HG03280 (cell line): ENCODE results near the gene KIF16B.

Source experiments
- ATAC-seq: cut with Tn5 transposase; IDR thresholded peaks from one replicate; pipeline ENCODE4 v1.9.1; 2021; ENCODE audit warnings: mild to moderate bottlenecking, moderate library complexity; ENCODE audit not compliant: unreplicated experiment

The KIF16B gene

DNA sequence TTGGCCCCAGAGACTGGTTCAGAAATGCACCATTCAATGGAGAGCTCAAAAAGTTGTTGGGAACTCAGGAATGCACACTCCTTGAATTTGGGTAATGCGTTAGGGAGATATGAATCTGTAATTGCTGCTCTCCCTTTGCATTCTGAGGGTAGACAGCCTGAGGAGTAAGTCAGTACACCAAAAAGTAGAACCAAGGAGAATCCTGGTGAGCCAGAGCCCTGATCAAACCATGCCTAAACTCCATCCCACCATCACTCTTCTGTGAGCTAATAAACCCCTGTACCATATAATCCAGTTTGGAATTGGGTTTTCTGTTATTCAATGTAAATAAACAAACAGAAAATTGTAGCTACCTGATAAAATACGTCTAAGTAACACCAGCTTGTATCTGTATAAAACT lies 90.2 kb downstream of the KIF16B start:
- ATAC-seq = no peak

DNA sequence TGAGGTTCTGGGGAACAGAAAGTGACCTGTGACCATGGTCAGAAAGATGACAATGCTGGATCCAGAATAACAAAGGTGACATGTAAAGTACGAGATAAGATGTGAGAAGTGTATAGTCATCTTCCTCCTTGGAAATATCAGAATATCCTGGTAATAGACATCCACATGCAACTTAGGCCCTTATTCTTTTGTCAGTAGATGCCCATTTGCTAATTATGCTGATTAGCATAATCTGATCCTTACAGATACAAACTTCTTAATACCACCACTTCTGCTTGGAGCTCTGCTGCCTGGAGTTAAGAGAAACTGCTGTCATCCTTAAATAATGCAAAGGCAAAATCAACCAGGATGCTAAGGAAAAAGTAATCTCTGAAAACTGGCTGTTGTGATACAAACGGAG lies 91.3 kb downstream of the KIF16B start:
- no peak for ATAC-seq

DNA sequence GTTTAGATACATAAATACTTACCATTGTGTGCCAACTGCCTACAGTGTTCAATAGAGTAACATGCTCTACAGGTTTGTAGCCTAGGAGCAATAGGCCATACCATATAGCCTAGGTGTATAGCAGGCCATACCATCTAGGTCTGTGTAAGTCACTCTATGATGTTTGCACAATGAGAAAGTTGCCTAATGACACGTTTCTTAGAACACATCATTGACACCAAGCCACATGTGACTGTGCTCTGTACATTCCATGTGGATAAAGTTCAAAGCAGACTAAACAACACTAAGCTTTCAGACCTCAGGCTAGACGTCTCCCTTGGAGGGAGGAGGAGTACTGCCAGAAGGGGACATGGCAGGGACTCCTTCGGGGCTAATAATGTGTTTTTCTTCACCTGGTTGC lies 93.6 kb downstream of the KIF16B start:
- no peak for ATAC-seq

DNA sequence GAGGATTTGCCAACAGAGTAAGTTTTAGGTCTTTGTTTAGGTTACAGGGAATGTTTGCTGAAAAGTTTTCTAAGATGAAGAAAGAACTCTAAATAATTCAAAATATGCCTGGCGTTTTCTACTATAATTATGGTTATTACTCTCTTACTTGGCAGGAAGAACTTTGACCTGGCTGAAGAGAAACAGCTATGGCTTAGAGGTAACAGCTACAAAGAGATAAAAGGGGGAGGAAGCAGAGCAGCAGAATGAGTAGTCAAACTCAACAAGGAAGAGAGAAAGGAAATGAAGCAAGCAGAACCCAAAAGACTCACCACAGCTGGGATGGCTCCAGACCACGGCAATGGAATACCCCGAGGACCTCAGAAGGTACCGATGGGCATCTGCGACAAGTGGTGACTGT lies 95.6 kb downstream of the KIF16B start:
- ATAC-seq = no peak

DNA sequence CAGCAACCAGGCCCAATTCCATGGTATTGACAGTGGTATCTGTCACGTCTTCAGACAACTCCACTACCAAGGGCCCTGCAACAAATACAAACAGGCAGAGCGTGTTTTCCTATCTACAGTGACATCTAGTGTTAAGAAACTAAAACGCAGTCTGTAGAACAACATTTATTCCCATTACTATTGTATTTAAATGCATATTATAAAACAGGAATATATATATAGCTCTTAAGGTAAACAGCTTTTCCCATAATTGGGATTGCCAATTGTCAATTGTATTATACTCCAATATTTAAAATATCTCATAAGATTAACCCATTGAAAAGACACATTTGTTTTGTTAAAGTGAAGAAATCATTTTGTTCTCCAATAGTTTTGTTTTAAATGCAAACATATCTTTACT lies 97.2 kb downstream of the KIF16B start:
- no peak for ATAC-seq

DNA sequence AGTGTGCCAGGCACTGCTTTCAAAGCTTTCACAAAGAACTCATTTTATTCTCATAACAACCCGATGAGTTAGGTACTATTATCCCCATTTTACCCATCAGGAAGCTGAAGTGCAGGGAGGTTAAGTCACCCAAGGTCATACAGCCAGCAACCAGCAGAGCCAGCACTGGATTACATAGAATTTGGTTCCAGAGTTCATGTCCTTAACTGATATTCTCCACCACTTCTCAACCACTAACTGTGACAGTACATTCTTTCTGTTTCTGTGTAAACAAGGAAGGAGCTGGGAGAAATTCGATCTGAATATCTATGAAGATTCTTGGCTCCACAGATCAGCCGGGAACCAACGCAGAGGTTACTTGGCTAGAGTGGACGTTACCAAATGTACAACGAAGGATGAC lies 98.0 kb downstream of the KIF16B start:
- ATAC-seq = no peak

DNA sequence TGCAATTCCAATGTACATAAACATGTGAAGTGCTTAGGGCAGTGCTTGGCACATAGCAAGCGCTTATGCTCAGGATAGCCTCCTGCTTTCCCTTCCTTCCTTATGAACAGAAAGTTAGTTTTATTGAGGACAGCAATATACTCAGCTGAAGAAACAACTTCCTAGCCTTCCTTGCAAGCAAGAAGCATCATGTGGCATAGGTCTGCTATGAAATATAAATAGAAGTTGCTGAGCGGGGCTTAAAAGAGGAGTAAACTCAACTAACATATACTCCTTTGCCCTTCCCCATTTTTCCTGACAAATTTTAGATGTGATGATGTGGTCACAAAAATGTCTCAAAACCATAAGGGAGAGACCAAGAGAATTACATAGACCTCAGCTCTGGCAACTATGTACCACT lies 98.9 kb downstream of the KIF16B start:
- no peak for ATAC-seq

DNA sequence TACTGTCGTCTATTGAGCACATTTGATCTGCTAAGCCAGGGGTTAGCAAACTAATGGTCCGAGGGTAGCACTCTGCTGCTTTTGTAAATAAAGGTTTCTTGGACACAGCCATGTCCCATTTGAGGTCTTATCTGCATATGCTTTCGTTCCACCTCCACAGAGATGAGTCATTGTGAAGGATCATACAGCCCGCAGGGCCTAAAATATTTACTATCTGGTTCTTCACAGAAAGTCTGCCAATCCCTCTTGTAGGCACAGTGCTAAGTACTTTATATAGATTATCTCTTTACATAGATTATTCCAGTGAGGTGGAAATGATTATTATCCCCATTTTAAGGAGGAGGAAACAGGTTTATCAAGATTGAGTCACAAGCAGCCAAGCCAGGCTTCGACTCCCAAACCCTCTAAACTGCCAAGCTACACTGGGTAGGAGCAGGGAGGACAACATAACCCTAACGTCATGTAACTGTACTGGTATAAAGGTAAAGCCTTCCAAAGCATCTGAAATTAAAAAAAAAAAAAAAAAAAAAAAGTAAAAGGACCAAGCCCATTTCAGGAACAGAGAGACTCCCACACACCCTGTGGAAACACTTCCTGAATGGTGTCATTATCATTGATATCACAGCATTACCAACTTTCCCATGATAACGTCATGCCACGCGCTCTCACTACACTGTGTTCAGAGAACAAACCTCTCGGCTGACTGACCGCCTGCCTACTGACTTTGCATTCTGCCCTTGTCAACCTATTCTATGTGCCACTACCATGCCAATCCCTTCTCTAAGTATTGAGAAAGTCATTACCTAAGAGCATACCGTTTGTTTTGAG lies 101.0 kb downstream of the KIF16B start:
- no peak for ATAC-seq

DNA sequence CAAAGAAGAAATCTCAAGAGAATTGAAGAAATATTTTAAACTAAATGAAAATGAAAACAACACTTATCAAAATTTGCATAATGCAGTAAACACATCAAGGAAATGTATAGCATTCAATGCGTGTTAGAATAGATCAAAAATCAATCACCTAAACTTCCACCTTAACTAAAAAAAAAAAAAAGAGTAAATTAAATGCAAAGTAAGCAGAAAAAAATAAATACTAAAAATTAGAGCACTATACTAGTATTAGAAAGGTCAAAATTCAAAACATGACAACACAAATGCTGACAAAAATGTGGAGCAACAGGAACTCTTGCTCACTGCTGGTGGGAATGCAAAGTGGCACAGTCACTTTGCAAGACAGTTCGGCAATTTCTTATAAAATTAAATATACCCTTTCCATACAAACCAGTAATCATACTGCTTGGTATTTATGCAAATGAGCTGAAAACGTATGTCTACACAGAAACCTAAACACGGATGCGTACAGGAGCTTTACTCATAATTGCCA lies 103.8 kb downstream of the KIF16B start:
- no peak for ATAC-seq

DNA sequence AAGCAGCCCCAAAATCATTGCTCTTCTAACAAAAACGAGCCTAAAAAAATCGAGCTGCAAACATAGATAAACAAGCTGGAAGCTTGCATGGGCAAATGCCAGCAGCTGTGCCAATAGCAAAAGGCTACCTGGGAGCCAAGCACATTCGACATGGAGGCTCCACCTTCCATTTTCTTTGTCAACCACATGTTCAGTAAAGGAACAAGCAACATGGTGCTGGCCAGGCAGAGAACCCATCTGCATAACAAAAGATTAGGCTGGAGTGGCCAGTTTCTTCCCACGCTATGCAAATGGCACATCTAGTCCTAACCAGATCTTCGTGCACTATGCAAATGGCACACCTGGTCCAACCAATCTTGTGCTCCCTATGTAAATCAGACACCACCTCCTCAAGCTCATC lies 110.5 kb downstream of the KIF16B start:
- ATAC-seq = no peak

DNA sequence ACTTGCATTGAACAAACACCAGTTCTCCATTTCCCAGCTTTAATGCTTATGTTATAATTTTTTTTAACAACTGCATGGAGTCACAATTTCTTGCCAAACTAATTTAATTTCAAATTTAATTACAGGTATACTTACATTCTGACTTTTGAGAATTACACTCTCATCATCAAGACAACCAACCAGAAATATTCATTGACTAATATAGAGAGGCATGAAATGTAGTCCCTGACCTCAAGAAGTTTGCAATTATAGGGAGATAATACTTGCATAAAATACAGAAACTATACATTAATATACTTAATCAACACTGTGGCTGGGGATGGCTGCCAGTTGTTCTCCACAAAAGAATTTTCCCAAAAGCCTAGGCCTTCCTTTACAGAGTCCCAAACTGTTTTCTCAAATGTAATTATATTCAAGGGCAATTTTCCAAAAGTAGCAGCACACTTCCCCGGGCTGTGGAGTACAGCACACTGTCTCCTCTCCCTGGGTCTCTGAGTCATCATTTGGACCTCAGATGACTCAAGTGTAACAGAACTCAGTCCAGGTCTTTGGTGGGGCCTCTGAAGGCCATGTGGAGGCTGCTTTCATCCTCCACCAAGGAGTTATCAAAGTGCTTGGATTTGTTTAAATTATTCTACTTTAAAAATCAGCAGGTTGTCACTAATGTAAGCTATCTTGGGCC lies 114.1 kb downstream of the KIF16B start:
- ATAC-seq = no peak

DNA sequence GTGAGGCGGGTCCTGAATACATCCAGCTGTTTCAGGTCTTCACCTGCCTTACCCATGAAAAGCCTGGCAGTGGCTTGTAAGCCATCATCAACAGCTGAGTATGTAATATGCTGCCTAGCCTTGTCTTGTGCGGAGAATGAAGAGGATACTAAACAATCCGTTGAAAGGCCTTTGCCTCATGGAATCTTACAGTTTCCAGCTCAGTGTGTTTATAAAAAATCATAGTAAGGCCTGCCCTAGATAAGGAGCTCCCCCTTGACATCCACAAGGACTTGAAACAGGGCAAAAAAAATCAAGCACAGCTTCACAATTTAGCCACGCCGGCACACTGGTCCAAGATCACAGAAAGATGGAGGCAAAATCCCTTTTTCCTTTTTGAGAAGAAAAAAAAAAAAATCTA lies 115.7 kb downstream of the KIF16B start:
- ATAC-seq = no peak

DNA sequence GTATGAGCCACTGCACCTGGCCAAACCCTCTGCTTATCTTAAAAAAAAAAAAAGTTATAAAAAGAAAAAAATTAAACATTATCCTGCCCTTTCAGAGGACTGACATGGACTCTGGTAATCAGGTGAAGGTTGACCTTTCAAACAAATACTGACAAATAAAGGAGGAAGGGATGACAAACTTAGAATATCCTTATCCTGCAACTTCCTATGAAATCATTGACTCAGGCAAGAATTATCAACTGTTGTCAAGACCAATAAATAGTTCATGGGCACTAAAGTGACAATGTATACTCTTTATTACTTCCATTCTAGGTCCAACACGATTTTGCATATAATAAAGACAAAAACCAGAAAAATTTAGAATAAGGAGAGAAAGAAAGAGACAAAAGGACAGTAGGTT lies 117.9 kb downstream of the KIF16B start:
- ATAC-seq = no peak

DNA sequence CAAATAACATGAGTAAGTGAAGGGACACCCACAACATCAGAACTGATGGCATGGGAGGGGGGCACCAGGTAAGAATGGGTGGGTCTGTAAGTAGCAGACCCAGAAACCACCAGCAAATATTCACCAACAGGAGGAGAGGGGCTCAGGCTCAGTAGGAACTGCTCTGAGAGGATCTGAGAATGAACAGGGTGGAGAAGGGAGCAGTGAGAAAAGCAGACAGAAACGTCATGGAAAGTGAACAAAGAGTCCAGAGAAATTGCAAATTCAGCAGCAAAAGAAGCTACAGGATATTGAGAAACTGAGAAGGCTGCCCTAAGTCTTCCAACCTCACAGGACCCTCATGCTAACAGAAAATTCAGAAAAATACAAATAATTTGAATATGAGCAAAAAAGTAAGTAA lies 121.3 kb downstream of the KIF16B start:
- ATAC-seq = no peak

DNA sequence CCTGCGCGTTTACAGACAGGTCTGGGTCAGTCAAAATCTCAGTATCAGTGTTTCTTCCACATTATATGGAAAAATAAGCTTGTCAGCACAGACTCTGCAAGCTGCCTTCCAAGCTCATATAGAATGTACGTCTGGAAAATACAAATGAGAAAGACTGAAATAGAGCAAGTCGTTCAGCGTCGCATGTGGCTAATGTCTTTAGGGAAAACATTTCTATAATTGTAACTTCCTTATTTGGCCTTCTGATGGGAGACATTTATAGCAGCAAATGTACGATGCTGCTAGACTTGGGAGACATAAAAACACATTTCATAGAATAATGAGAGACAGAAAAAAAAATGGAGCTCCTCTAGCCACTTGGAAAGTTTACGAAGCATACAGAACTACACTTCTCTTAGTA lies 122.2 kb downstream of the KIF16B start:
- ATAC-seq = no peak

DNA sequence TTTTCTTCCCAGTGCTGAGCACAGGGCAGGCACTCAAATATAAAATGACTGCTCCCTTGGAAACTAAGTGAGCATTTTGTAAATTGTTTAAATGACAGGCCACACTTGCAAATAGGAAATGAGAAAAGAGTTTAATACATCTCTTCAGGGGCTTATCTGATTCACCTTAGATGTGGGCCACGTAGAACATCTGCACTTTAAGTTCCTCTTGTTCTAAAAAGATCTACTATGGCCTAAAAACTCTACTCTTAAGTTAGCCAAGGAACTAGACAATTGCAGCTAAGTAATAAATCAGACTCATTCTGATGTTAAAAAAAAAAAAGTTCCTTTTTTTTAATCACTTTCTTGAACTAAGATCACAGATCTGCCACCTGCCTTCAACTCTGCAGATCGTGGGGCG lies 126.3 kb downstream of the KIF16B start:
- ATAC-seq = no peak

DNA sequence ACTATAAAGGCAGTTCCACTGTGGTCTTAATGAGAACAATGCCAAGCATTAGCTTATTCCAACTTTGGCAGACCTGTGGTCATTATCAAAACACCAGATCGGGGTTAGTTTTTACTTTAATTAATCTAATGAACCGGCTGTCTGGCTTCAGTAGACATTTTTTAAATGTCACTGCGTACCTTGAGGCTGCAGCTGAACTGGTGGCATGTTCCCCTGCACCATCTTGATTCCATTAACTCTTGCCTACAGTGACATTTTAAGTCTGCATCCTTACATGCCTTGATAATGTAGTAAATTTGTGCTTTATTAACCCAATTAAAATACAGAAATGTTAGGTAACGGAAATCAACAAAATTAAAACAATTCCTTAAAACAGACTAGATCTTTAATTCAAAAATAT lies 127.0 kb downstream of the KIF16B start:
- no peak for ATAC-seq

DNA sequence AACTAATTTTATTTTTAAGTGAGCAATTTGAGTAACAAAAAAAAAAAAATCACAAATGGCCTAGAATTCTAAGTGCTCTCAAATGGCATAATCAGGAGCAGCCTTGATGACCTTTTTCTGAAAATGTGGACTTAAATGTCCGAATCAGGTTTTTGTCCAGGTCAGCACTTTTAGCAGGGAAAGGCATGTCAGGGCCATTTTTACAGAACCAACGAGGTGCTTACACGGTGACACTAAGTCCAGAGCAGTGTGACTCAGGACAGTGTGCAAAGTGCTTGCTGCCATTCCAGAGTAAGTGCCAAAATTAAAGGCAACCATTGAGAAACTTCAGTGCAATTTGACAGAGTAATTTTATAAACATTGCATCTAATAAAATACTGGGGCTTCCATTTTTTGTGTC lies 127.8 kb downstream of the KIF16B start:
- ATAC-seq = no peak

DNA sequence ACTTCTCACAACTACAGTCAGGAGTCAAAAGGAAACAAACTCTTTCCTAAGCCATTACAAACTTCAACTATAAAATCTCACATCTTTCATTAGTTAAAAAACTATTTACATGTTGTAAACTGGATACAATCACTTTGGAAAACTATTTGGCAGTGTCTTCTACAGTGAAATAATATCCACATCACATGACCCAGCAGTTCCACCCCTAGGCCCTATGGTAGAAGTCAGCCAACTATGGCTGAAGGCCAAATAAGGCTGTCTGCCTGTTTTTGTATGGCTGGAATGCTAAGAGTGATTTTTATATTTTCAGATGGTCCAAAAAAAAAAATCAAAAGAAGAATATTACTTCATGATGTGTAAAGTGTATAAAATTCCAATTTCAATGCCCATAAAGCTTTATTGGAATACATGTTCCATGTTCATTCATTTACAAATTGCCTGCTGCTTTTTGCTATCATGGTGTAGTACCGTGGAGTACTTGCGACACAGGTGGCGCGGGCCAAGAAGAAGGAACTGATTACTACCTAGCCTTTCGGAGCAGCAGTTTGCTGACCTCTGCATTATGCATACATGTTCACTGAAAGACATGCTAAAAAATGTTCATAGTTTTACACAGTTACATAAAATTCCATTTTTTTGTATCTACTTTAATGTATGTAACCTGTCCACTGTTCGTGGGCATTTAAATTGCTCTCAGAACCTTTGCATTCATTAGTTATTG lies 129.0 kb downstream of the KIF16B start:
- no peak for ATAC-seq

DNA sequence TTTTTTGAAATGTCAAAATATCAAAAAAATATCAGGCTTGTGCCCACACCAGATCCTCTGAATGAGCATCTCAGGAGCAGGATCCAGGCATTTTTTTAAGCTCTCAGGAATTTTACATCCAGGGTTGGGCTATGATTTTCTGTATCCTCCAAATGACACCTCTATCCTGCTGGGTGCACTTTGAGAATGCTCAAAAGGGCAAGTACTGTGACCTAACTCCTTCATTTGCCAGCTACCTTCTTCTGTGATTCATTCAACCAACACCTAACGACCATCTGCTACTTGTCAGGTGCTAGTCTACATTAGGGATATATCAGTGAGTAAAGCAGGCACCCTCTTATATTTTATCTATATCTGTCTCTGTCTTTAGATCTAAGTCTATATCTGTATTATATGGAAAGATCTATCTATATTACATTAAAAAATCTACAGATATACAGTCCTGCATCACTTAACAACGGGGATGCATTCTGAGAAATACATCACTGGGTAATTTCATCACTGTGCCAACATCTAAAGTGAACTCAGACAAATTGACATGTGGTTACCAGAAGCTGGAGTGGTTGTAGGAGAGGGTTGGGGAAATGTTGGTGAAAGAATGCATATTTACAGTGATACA lies 131.6 kb downstream of the KIF16B start:
- ATAC-seq = no peak

DNA sequence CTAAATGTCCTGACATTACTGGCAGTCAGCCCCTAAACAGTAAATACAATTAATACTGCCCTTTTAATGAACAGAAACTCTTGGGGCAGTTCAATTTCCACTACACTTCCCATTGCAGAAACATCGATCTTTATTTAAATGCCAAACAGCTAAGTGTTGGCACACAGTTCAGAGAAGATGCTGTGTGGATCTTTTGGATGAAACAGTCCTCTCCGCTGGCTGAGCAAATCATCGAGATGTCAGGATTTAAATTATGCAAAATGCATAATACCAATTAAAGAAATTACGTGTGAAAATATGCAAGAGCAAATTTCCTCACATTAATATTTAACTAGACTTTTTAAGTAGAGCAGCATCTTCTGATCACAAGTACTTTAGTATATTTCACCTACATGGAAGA lies 132.6 kb downstream of the KIF16B start:
- ATAC-seq = no peak
